NCI-H748 treated with DMSO at 0.1 percent for 48 hours (cell line): ENCODE results near the gene PTPRG.
"Not testable (repeated sequence)": the region's sequence is repeated elsewhere in the genome, so short reads cannot be mapped to it uniquely, and the experiment has no call there.

Source experiments
- DNase-seq: peaks from one replicate; lab custom pipeline; 2025; lab: John Stamatoyannopoulos, UW

PTPRG gene

GRCh38 chr3:61725851-61726333, 164.5 kb downstream of the PTPRG start:
- DNase-seq: no peak

DNA sequence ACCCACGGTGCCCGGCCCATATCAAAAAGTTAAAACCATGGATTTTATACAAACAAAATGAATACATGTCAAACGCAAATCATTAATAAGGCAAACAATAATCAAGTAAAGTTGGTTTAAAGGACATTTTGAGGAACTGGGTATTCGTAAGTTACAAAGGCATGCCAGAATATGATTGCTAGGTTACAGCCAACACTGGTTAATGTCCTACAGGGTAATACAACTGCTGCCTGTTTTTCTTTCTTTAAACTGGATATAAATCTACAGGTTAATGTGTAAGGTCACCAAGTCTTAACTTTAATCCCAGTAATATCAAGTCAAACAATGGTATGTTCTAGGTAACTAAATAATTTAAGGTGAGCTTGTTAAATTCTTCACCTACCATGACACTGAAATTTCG, 166.1 kb downstream of the PTPRG start:
- DNase-seq: no peak

DNA sequence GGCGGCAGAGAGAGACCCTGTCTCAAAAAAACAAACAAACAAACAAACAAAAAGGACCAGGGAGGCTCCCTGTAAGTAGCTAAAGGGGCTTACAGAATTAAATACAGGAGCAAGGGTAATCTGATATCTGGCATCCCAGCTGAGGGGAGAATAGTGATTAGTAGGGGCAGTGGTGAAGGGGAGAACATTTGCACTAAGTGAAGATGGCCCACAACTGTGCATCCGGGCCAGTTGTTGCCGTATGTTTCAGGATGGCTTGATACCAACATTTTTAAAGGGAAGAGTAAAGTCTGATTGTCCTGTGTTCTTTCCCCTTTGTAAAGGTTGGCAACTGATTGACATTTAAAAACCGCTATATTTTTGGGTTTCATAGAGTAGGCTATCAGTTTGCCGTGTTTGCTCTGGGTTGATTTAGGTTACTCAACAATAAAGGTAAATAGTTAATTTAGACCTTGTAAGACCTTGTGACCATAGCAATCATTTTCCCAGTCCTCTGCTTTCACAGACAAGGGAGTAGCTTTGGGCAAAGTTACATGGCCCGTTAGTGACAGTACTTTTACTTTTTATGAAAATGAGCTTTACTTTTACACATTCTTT, 167.8 kb downstream of the PTPRG start:
- no peak for DNase-seq

DNA sequence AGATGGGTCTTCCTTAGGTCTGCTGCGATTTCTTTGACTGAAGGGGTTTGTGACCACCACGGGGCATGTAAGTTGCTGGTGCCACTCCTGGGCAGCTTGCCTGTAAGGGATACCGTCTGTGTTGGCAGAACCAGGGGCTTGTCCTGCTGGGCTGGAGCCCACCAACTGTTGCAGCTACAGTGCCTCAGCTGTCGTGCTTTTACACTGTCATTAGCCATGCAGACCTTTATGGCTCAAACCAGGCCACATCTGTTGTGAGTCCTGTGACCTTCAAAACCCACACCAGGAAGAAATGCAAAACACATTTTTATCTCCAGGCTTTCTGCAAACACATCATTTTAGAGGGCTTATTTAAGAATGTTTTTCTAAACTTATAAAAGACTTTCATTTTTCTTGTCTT, 168.7 kb downstream of the PTPRG start:
- no peak for DNase-seq

- DNase-seq: no peak
Measured at GRCh38 chr3:61730577-61731231, 169.3 kb downstream of the PTPRG start.

DNA sequence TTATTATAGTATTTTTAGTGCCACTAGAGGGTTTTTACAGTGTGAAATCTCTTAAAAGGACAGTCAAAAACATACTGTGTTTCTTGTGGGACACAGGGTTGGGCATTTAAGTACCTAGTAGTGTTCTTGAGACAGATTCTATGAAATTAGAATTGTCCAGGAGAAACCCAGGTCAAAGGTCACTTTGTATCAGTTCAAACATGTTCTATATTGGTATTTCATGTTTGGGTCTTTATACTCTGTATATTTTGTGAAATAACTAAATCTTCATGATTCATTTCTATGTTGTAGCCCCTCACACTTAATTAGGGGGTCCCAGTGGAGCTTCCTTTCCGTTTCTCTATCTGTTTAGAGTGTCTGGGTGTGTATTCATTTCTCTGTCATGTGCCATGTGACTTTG, 171.6 kb downstream of the PTPRG start:
- no peak for DNase-seq

DNA sequence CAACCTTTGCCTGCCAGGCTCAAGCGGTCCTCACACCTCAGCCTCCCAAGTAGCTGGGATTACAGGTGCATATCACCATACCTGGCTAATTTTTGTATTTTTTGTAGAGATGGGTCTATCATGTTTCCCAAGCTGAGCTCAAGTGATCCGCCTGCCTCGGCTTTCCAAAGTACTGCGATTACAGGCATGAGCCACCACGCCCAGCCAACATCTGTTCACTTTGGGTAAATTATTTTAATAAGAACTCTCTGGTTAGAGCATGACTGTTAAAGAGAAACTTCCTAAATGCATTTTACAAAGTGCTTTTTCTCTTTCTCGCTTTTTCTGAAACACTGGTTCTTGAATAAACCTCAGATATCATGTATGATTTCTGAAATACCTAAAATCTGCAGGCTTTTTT, 172.5 kb downstream of the PTPRG start:
- DNase-seq: no peak

- DNase-seq: no peak
Measured at GRCh38 chr3:61734749-61735686, 173.6 kb downstream of the PTPRG start.

DNA sequence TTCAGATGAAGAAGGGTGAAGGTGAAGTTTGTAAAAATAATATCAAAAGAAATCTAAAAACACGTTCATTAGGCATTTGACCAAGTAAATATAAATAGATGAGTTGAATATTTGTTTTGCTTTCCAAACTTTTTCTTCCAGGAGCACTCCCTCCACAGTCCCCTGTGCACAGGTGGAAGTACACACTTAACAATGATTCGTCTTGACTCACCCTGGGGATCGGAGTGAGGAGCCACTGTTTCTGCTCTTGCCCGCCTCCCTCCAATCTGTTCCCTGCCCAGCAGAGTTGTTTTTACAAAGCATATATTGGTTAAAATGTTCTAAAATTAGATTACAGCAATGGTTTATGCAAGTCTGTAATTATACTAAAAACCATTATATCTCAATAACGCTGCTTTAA, 175.1 kb downstream of the PTPRG start:
- DNase-seq: no peak

GRCh38 chr3:61739640-61740039, 178.3 kb downstream of the PTPRG start:
- no peak for DNase-seq

DNA sequence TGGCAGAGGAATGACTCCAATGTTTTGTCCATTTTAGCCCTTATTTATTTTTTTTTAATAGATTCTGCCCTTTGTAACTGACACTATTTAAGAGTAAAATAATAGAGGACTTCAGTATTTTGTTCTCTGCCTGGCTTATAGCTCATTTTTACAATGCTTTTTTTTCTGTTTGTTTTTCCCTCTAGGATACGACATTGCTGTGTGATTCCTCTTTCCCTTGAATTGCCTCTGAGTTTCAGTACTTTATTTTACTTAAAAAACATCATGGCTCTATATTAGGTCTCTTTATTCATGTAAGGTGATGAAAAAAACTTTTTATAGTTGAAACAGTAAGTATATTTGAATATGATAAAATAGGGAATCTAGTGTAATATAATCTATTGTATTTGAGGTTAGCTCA, 179.1 kb downstream of the PTPRG start:
- no peak for DNase-seq

DNA sequence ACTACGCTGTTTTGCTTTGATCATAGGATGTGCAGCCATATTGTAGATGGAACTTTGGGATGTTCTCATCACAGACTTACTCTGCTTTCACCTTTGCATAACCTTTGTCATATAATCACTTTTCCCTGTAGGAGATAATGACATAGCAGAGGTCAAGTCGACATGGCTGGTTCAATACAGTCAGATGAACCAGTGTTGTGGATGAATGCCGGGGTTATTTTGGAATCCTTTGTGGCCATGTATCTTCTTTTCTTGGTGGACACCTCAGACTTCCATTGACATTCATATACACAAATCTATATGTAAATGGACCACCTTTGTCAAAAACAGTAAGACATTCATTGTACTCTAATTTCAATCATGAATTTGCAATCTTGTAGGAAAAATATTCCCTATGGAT, 180.2 kb downstream of the PTPRG start:
- no peak for DNase-seq

GRCh38 chr3:61742006-61742405, 180.6 kb downstream of the PTPRG start:
- DNase-seq: no peak

DNA sequence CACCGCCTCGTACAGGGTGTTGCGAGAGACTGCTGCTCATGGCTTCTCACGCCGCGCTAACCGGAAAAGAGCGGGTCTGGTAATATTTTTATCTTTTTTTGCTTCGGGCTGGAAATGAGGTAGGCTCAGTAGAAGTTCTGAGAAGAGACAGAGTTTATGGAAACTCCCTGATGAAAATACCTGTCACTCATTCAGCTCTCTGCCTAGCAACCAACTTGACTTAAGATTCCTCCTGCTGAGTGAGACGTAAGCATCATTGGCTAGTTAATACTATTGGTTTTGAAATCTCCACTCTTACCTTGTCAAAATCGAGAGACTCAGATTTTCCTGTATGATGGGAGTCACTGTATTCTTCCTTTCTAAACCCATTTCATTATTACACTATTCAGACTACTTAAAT, 181.7 kb downstream of the PTPRG start:
- DNase-seq: no peak

- DNase-seq: no peak
Measured at GRCh38 chr3:61743686-61744242, 182.4 kb downstream of the PTPRG start.

GRCh38 chr3:61748288-61748687, 186.9 kb downstream of the PTPRG start:
- no peak for DNase-seq

- no peak for DNase-seq
Measured at GRCh38 chr3:61750766-61751165, 189.4 kb downstream of the PTPRG start.

- DNase-seq: no peak
Measured at GRCh38 chr3:61758839-61759238, 197.5 kb downstream of the PTPRG start.

DNA sequence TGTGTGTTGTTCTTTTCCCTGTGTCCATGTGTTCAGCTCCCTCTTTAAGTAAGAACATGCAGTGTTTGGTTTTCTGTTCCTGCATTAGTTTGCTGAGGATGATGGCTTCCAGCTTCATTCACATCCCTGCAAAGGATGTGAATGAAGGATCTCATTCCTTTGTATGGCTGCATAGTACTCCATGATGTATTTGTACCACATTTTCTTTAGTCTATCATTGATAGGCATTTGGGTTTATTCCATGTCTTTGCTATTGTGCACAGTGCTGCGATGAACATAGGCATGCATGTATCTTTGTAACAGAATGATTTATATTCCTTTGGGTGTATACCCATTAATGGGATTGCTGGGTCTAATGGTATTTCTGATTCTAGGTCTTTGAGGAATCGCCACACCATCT, 199.4 kb downstream of the PTPRG start:
- not testable (repeated sequence) for DNase-seq

- DNase-seq: no peak
Measured at GRCh38 chr3:61761694-61762430, 200.5 kb downstream of the PTPRG start.

- DNase-seq: no peak
Measured at GRCh38 chr3:61765157-61765876, 203.9 kb downstream of the PTPRG start.
